ENCODE data around the gene ARFRP1.

Gene ARFRP1

DNA sequence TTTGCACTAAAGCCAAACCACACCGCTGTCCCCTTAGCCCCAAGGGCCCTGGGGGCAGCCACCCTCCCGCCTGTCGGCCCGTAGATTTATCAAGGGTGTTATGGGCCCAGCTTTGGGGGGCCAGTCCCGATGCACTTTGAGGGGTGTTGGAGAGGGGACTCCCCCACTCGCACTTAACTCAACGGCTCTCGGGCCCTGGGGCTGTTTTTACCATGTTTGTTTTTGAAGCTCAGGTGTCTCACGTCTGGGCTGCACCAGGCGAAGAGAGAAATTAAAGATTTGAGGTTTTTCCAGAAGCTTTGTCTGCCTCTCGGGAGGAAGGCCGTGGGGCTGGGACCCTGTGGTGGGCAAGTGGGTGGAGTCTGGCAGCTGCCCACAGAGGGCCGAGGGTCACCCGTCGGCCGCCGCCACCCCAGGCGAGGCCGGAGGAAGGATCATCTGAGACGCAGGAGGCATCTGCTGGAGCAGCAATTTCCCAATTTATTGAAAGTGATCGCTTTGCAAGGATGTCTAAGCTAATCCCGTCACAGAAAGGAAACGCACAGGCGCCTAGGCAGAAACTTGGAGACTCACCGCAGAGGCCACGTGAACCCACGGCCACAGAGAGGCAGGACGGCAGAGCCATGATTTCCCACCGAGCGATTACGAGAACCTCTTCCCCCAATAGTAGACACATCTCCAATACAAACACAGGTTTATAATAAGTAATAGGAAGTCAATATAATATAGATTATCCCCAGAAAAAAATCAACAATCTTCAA is 35.6 kb upstream of the ARFRP1 start:
- no peak for DNase-seq

DNA sequence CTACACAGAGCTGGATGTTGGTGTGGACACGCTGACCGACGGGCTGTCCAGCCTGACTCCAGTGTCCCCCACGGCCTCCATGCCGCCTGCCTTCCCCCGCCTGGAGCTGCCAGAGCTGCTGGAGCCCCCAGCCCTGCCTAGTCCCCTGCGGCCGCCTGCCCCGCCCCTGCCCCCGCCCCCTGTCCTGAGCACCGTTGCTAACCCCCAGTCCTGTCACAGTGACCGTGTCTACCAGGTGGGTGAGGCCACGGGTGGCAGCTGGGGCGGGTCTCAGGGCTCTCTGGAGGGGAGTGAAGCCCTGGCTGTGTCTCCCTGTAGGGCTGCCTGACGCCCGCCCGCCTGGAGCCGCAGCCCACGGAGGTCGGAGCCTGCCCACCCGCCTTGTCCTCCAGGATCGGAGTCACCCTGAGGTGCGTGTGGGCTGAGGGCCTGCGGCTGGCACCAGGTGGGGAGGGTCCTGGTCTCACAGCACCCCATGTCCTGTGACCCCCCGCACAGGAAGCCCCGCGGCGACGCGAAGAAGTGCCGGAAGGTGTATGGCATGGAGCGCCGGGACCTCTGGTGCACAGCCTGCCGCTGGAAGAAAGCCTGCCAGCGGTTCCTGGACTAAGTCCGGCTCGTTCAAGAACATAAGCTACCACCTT is 34.7 kb upstream of the ARFRP1 start:
- DNase-seq = no peak

DNA sequence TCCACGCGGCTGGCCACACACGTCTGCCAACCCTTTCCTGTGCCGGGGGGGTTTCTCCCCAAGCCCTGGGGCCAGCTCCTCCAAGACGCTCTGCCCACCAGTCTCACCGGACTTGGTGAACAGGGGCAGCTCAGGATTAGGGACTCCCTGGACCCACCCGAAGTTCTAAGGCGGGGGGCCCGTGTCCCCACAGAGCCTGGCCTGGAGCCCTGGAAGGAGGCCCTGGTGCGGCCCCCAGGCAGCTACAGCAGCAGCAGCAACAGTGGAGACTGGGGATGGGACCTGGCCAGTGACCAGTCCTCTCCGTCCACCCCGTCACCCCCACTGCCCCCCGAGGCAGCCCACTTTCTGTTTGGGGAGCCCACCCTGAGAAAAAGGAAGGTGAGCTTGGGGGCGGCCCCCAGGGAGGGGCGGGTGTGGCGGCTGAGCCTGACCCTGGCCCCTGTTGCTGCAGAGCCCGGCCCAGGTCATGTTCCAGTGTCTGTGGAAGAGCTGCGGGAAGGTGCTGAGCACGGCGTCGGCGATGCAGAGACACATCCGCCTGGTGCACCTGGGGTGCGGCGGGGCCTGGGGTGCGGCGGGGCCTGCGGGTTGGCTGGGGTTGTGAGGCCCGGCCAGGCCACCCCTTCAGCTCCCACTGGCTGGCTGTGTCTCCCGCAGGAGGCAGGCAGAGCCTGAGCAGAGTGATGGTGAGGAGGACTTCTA is 34.1 kb upstream of the ARFRP1 start:
- DNase-seq = no peak

DNA sequence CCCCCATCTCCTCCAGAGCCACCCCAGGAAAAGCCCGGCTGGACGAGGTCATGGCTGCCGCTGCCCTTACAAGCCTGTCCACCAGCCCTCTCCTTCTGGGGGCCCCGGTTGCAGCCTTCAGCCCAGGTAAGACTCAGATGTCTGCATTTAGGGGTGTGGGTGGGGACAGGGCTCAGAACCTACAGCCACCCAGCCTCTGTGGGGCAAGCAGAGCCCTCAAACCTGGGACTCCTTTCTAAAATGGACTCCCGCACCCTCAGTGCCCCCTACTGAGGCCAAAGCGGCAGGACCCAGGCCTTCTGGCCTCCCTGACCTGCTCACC is 33.5 kb upstream of the ARFRP1 start:
- no peak for DNase-seq

DNA sequence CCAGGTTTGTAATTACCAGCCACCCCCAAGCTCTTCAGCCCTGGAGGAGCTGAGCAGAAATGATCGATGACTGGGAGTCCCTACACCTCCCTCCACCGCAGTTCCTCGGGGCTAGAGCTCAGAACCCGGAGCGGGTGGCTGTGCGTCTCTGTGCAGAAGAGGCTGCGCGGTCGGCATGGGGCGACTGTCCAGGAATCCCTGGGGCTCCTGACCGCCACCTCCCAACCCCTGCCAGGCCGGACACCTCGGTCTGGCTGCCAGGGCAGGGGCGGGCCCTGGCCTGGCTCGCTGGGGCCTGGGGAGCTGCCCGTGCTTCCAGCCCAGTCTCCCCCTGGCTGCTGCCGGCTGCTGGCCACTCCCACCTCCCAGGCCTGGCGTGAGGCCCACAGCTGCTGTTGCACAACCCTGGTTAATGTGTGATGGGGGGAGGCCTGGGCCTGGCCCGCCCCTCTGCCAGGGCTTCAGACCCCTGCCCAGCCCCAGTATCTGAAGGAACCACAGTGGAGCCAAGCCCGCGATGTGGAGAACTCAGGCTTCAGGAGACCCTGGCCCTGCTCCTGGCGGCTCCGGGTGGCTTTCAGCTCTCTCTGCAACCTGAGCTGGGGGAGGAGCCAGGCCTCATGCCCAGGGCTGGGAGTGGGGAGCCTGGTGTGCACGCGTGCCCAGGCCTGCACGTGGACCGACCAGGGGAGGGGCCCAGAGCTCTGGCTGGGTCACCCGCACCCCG is 33.0 kb upstream of the ARFRP1 start:
- no peak for DNase-seq

DNA sequence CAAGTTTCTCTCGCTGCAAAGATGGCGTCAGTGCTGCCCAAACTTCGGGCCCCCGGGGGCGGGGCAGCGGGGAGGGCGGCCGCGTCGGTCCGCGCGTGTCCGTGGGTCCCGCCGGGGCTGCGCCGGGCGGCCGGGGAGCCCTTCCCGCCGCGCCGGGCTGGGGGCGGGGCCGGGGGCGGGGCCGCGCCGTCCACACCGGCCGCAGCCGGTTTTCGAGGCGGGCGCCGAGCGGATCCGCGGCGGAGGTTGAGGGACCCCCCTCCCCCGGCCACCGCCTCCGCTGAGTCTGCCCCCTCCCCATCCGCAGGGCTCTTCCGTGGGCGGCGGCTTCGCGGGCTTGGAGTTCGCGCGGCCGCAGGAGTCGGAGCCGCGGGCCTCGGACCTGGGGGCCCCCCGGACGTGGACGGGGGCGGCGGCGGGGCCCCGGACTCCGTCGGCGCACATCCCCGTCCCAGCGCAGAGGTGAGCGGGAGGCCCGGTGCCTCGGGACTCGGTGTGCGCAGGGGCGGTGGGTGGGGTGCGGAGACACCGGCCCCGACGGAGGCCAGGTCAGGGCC is 32.4 kb upstream of the ARFRP1 start:
- DNase-seq = no peak

DNA sequence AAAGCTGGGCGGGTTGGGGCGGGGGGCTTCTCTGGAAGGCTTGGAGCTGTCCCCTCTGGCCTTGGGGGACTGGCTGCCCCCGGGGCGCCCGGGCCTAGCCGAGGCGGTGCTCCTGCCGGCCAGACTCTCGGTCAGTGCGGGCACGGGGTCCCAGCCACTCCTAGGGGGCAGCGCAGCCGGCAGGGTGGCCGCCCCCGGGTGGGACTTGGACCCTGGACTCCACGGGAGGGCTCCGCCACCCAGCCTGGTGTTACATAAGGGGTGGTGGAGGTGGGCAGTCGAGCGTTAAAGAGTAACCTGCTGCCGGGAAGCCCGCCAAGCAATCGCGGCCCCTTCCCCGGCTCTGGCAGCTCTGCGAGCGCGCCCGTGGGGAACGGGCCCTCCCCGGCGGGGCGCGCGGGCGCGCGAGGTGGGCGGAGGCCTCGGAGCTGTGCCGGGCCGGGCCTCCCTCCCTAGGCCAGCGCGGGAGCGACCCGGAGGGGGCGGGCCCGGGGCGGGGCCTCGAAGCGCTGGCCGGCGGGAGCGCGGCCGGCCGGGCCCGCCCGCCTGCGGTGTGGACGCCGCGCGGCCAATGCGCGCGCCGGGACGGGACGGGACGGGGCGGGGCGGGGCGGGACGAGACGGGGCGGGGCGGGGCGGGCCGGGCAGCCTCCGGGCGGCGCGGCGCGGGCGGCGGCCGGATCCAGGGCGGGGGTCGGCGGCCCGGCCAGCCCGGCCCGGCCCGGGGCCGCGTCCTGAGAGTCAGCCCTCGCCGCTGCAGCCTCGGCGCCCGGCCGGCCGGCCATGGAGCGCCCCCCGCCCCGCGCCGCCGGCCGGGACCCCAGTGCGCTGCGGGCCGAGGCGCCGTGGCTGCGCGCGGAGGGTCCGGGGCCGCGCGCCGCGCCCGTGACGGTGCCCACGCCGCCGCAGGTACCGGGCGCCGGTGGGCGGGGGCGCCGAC is 31.6 kb upstream of the ARFRP1 start, which contains the start of gene SLC2A4RG:
Gene SLC2A4RG, plus strand, starts transcription at position 647 of the 940 bp plus-strand sequence. Its CDS starts 137 bp downstream, at position 784.
- peak; percentile 82 for DNase-seq

DNA sequence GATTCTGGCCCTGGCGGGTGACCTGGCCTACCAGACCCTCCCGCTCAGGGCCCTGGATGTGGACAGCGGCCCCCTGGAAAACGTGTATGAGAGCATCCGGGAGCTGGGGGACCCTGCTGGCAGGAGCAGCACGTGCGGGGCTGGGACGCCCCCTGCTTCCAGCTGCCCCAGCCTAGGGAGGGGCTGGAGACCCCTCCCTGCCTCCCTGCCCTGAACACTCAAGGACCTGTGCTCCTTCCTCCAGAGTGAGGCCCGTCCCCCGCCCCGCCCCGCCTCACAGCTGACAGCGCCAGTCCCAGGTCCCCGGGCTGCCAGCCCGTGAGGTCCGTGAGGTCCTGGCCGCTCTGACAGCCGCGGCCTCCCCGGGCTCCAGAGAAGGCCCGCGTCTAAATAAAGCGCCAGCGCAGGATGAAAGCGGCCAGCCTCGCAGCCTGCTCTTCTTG is 30.9 kb upstream of the ARFRP1 start:
- no peak for DNase-seq

DNA sequence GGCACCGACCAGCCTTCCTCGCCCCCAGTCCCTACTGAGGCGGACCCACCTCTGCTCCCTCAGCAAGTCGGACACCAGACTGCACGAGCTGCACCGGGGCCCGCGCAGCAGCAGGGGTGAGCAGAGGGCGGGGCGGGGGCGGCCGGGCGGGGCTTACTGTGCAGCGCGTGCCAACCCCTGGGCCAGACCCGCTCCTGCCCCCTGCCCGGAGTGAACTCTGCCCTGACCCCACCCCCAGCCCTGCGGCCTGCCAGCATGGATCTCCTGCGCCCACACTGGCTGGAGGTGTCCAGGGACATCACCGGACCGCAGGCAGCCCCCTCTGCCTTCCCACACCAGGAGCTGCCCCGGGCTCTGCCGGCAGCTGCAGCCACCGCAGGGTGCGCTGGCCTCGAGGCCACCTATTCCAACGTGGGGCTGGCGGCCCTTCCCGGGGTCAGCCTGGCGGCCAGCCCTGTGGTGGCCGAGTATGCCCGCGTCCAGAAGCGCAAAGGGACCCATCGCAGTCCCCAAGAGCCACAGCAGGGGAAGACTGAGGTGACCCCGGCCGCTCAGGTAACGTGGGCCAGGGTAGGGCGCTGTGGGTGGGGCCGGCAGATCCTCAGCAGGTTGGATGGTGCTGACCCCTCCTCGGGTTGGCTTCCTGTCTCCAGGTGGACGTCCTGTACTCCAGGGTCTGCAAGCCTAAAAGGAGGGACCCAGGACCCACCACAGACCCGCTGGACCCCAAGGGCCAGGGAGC is 30.3 kb upstream of the ARFRP1 start:
- no peak for DNase-seq

DNA sequence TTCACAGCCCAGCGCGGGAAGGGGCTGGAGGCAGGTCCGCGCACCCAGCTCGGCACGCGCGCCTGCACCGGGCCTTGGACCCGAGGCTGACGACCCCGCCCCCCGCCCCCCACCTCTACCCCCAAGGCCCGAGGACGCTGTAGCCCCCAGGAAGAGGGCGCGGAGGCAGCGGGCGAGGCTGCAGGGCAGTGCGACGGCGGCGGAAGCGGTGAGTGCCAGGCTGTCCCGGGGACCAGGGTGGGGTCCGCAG is 29.8 kb upstream of the ARFRP1 start:
- no peak for DNase-seq

DNA sequence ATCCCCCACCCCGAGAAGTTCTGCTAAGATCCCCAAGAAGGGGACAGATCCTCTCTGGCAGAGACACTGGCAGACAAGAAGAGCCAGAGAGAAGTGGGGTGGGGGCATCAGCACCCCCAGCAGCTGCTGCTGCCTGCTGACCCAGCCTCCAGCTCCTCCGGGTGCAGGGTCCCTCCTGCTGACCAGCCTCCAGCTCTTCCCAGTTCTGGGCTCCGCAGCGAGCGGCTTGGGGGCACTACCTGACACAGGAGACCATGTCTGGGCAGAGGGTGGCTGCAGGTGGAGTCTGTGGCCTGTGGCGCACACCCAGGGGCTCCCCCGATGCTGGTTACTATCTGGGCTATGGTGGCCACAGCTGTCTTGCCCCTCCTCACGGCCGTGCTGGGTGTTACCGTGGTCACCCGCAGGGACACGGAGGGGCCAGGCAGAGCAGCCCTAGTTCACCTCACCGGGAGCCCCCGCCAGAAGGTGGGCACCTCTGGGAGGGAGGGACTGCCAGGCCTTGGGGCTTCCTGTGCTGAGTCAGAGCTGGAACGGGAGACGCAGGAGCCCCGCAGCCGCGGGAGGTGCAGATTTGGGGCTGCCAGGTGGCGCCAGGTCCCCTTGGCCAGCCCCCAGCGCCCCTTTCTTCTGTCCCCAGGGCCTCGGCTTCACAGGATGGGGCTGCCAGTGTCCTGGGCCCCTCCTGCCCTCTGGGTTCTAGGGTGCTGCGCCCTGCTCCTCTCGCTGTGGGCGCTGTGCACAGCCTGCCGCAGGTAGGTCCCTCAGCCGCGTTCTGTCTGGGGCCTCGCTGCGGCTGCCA is 29.3 kb upstream of the ARFRP1 start:
- peak; percentile 81 for DNase-seq

DNA sequence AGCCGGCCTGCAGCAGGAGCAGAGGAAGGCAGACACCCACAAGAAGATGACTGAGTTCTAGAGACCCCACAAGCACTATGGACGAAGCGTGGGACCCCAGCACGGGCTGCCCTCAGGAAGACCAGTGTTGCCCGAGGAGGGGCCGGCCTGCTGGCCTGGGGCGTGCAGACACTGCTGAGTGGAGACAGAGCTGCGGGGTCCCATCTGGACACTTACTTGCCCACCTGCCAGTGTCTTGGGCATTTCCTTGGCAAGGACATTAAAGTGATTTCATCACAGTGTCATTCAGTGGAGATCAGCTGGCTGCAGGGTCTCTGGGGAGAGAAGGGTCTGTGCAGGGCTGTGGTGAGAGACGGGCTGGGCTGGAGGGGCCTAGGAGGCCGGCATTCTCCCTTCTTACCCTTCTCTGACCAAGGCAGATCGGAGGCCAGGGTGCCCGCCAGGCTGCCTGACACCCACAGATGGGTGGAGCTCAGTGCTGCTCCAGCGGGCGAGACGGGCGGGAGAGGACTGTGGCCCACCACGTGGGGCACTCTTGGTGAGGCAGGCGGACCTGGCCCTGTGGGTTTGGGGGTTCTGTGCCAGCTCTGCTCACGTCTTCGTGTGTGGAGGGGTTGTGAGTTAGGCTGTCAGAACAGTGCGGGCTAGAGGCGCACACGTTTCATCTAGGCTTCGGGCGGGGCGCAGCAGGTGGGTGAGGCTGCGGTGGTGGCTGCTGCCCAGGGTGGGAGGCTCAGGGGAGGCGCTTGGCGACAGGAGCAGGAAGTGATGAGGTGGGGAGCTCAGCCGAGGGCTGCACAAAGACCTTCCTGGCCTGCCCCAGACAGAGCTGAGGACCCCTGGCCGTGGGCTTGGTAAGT is 28.3 kb upstream of the ARFRP1 start, which contains the start of gene LIME1:
Gene LIME1, plus strand, starts transcription at position 806 of the 860 bp plus-strand sequence. CDS start 886 bp downstream, outside the sequence.
- DNase-seq = peak; percentile 82

DNA sequence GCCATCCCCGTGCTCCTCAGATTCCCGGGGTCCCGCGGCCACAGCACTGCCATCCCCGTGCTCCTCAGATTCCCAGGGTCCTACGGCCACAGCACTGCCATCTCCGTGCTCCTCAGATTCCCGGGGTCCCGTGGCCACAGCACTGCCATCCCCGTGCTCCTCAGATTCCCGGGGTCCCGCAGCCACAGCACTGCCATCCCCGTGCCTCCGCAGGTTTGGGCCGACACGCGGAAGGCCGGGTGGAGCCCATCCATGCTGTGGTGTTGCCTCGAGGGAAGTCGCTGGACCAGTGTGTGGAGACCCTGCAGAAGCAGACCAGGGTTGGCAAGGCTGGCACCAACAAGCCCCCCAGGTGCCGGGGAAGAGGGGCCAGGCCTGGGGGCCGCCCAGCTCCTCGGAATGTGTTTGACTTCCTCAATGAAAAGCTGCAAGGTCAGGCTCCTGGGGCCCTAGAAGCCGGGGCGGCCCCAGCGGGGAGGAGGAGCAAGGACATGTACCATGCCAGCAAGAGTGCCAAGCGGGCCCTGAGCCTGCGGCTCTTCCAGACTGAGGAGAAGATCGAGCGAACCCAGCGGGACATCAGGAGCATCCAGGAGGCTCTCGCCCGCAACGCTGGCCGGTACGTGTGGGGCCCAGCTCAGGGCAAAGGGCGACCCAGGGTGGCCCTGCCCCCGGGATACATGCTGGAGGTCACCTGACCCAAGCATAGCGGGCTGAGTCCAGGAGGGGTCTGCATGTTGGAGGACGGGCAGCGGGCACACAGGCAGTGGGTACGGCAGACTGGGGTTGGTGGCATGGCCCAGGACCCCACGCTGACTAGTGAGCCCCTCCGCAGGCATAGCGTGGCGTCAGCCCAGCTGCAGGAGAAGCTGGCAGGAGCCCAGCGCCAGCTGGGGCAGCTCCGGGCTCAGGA is 27.4 kb upstream of the ARFRP1 start:
- no peak for DNase-seq

DNA sequence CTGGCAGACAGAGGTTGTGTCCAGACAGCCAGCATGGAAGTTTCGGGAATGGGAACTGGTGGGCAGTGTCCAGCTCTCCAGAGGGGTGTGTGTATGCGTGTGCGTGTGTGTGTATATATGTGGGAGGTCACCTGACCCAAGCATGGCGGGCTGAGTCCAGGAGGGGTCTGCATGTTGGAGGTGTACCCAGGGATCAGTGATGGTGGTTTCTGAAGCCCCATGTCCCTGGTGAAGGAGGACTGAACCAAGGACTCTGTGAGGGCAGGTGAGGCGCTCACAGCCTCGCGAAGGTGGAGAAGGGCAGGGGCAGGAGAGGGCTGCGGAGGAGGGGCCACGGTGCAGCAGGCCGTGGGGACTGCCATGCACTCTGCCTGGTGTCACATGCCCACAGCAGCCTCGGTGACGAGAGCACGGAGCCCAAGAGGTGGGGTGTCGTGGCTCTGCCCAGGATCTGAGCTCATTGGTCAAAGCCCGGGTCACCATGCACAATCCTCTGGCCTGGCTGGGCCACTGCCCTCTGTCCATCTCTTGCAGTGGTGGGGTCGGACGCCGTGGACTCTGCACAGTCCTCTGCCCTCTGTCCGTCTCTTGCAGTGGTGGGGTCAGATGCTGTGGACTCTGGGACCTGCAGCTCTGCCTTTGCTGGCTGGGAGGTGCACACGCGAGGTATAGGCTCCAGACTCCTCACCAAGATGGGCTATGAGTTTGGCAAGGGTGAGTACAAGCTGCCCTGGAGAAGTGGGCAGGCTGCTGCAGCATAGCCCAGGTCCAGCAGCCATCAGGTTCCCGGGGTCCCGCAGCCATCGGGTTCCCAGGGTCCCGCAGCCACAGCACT is 26.6 kb upstream of the ARFRP1 start:
- no peak for DNase-seq

DNA sequence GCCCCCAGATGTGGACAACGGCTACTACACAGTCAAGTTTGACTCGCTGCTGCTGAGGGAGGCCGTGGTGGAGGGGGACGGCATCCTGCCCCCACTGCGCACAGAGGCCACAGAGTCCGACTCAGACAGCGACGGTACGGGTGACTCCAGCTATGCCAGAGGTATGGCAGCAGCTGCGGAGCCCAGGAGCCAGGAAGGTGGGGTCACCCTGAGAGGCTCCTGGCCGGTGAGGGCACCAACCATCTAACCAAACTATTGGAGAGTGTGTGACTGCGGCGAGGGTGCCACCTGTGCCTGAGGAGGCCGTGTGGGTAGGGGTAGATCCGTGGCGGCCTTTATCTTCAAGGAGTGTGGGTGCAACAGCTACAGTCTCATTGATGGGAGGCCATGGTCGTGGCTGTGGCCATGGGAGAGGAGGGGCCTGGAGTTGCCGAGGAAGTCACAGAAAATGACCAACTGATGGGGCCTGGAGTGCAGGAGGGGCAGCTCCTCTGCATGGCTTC is 25.9 kb upstream of the ARFRP1 start:
- no peak for DNase-seq

DNA sequence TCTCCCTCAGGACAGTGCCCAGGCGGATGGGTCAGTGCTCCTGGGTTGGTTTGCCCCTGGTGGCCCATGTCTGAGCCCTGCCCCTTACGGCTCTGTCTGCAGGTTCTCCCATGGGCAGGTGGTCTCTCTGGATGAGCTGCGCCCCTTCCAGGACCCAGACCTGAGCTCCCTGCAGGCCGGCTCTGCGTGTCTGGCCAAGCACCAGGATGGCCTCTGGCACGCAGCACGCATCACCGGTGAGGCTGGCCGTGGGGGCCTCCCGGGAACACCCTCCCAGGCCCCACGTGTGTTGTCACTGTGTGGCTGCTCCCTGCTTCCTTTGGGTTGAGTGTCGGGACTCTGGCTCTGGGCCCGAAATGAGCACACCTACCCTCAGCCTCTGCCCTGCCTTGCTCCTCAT is 25.3 kb upstream of the ARFRP1 start:
- no peak for DNase-seq

Data from activated CD8-positive, alpha-beta memory T cell treated with anti-CD3 and anti-CD28 coated beads, Interleukin-2, amount 50 U/mL, for 48 hours (primary cell).